SK-N-SH (cell line): Measurements from ENCODE around the gene CORO6. TPM values are rescaled to one million over a fixed set of nuclear protein-coding genes. Genes with fewer than 3 reads are reported as not detected.

Source experiments
- CTCF ChIA-PET: fragments of 300-600, 350-600 bp; formaldehyde crosslinking; extraction: SDS; loops from one replicate; lab custom pipeline; 2021; lab: Yijun Ruan, JAX
- POLR2A ChIA-PET: fragments of 350-600 bp; sonication (Branson Sonifier 250); formaldehyde crosslinking; extraction: SDS; loops from one replicate; lab custom pipeline; 2020; ENCODE audit warnings: antibody characterized with exemption, inconsistent platforms; lab: Yijun Ruan, JAX
- DNase-seq: peaks from one replicate; pipeline ENCODE4 v3.0.0; 2012
- H2AFZ ChIP-seq: fragments of 200-600 bp; sonication (generic); 2 replicates; pipeline ENCODE4 v1.8.1; 2016; ENCODE audit warnings: antibody characterized with exemption, mild to moderate bottlenecking, low read depth
- H3F3A ChIP-seq: fragments of 200-600 bp; sonication (generic); replicated peaks from 2 replicates; pipeline ENCODE3; 2016; ENCODE audit warnings: antibody characterized with exemption, mild to moderate bottlenecking; ENCODE audit not compliant: insufficient read depth
- H3K27ac ChIP-seq, 2 experiments: fragments of 200-500 bp in 1 of 2; fragments of 200-600 bp in 1 of 2; sonication (Bioruptor generic) in 1 of 2; sonication (generic), shearing (Covaris generic) in 1 of 2; 2 replicates each; pipeline versions ENCODE4 v1.5.1 to v1.6.1; 2014 to 2016; ENCODE audit warnings: low read depth in 2 of 2, inconsistent platforms in 1 of 2, low read length in 1 of 2, mild to moderate bottlenecking in 1 of 2, mixed read lengths in 1 of 2
- H3K27me3 ChIP-seq: fragments of 200-600 bp; sonication (generic), shearing (Covaris generic); 2 replicates; pipeline ENCODE4 v1.6.1; 2016; ENCODE audit warnings: mixed run types; ENCODE audit not compliant: insufficient read depth
- H3K36me3 ChIP-seq, 2 experiments: fragments of 200-500 bp in 1 of 2; fragments of 200-600 bp in 1 of 2; sonication (Bioruptor generic) in 1 of 2; sonication (generic) in 1 of 2; replicated peaks in 1 of 2; 2 replicates each; pipeline versions ENCODE3 to v1.5.1; 2014 to 2016; ENCODE audit warnings: low read length in 1 of 2, mild to moderate bottlenecking in 1 of 2; ENCODE audit not compliant: insufficient read depth in 2 of 2, control insufficient read depth in 1 of 2
- H3K4me1 ChIP-seq, 2 experiments: fragments of 200-500 bp in 1 of 2; fragments of 200-600 bp in 1 of 2; sonication (Bioruptor generic) in 1 of 2; sonication (generic), shearing (Covaris generic) in 1 of 2; 2 replicates each; pipeline versions ENCODE4 v1.5.1 to v1.6.1; 2014 to 2016; ENCODE audit warnings: low read depth in 1 of 2, low read length in 1 of 2, mixed run types in 1 of 2; ENCODE audit not compliant: insufficient read depth in 2 of 2, control insufficient read depth in 1 of 2
- H3K4me2 ChIP-seq: fragments of 200-600 bp; sonication (generic), shearing (Covaris generic); 2 replicates; pipeline ENCODE4 v1.6.1; 2017; ENCODE audit warnings: mixed run types
- H3K4me3 ChIP-seq, 2 experiments: fragments of 200-500 bp in 1 of 2; fragments of 200-600 bp in 1 of 2; sonication (Bioruptor generic) in 1 of 2; sonication (generic), shearing (Covaris generic) in 1 of 2; 2 replicates each; pipeline versions ENCODE4 v1.5.1 to v1.8.1; 2014 to 2016; ENCODE audit warnings: low read depth in 2 of 2, inconsistent platforms in 1 of 2, low read length in 1 of 2, mild to moderate bottlenecking in 1 of 2, mixed read lengths in 1 of 2, moderate library complexity in 1 of 2
- H3K79me2 ChIP-seq: fragments of 200-600 bp; sonication (generic); 2 replicates; pipeline ENCODE4 v1.8.1; 2017; ENCODE audit warnings: mild to moderate bottlenecking; ENCODE audit not compliant: insufficient read depth
- H3K9ac ChIP-seq: fragments of 200-600 bp; sonication (generic); 2 replicates; pipeline ENCODE4 v1.6.1; 2017; ENCODE audit warnings: mixed run types
- H3K9me2 ChIP-seq: fragments of 200-600 bp; sonication (generic); 2 replicates; pipeline ENCODE4 v1.6.1; 2017; ENCODE audit warnings: mixed run types
- H3K9me3 ChIP-seq: fragments of 200-600 bp; sonication (generic); 2 replicates; pipeline ENCODE4 v1.6.1; 2017; ENCODE audit warnings: mixed run types, mild to moderate bottlenecking, moderate library complexity
- H4K20me1 ChIP-seq: fragments of 200-600 bp; sonication (generic); 2 replicates; pipeline ENCODE4 v1.6.1; 2017; ENCODE audit warnings: mild to moderate bottlenecking, mixed run types; ENCODE audit not compliant: insufficient read depth
- ELF1 ChIP-seq: IDR thresholded peaks from 2 replicates; pipeline ENCODE4 v1.4.0; 2012
- EP300 ChIP-seq, 2 experiments: IDR thresholded peaks; 2 replicates each; pipeline versions ENCODE4 v1.4.0 to v1.6.1; 2012; ENCODE audit warnings: borderline replicate concordance in 1 of 2, low read depth in 1 of 2, low read length in 1 of 2
- EZH2phosphoT487 ChIP-seq: fragments of 200-600 bp; sonication (generic); IDR thresholded peaks from 2 replicates; pipeline ENCODE4 v1.6.1; 2017; ENCODE audit warnings: low read depth, mixed run types, mild to moderate bottlenecking, antibody characterized with exemption, moderate library complexity, borderline replicate concordance
- FOSL2 ChIP-seq: IDR thresholded peaks from 2 replicates; pipeline ENCODE4 v1.4.0; 2012; ENCODE audit warnings: low read depth, mild to moderate bottlenecking, moderate library complexity, borderline replicate concordance
- FOXM1 ChIP-seq: IDR thresholded peaks from 2 replicates; pipeline ENCODE4 v1.4.0; 2012; ENCODE audit warnings: low read depth, mild to moderate bottlenecking
- GABPA ChIP-seq: IDR thresholded peaks from 2 replicates; pipeline ENCODE4 v1.4.0; 2012; ENCODE audit warnings: low read depth, mild to moderate bottlenecking
- MXI1 ChIP-seq: IDR thresholded peaks from 2 replicates; pipeline ENCODE4 v1.6.1; 2012; ENCODE audit warnings: mild to moderate bottlenecking, low read depth, low read length, improper control_type of control experiment
- POLR2AphosphoS5 ChIP-seq: IDR thresholded peaks from 2 replicates; pipeline ENCODE4 v1.6.1; 2012; ENCODE audit warnings: low read depth, low read length
- RAD21 ChIP-seq: IDR thresholded peaks from 2 replicates; pipeline ENCODE4 v1.6.1; 2012; ENCODE audit warnings: mild to moderate bottlenecking, low read length
- RFX5 ChIP-seq: IDR thresholded peaks from 2 replicates; pipeline ENCODE4 v1.6.1; 2012; ENCODE audit warnings: mild to moderate bottlenecking, improper control_type of control experiment, low read length
- SMC3 ChIP-seq: IDR thresholded peaks from 2 replicates; pipeline ENCODE4 v1.6.1; 2012; ENCODE audit warnings: low read depth, low read length, improper control_type of control experiment
- TCF12 ChIP-seq: IDR thresholded peaks from 2 replicates; pipeline ENCODE4 v1.4.0; 2012
- TEAD4 ChIP-seq: IDR thresholded peaks from 2 replicates; pipeline ENCODE4 v1.4.0; 2012; ENCODE audit warnings: mild to moderate bottlenecking, borderline replicate concordance; ENCODE audit not compliant: insufficient read depth
- YY1 ChIP-seq: IDR thresholded peaks from 2 replicates; pipeline ENCODE4 v1.4.0; 2012; ENCODE audit warnings: low read depth, mild to moderate bottlenecking
- WGBS: methylation state at CpG from one replicate; pipeline ENCODE4 v1.1.6; 2017; ENCODE audit warnings: low lambda C conversion rate; 5-methylcytosine and 5-hydroxymethylcytosine counted together
- polyA plus RNA-seq, 3 experiments: library from polyadenylated mRNA; depleted of rRNA; stranded (reverse); fragments of >200 nt; gene quantifications; 2 replicates each; pipeline ENCODE4 v1.2.3, GENCODE V29; 2012
- TF ChIP-seq, protein P1 (sequence below): IDR thresholded peaks from 2 replicates; pipeline ENCODE4 v1.4.0; 2012; ENCODE audit warnings: low read depth, borderline replicate concordance
- TF ChIP-seq, protein P2 (sequence below): fragments of 200-600 bp; sonication (generic); IDR thresholded peaks from 2 replicates; pipeline ENCODE4 v1.6.1; 2017; ENCODE audit warnings: antibody characterized with exemption, mild to moderate bottlenecking, moderate library complexity

Gene CORO6
- polyA plus RNA-seq, 1 of the 3 experiments (the other 2 are of a cell fraction): 18.4 TPM

DNA sequence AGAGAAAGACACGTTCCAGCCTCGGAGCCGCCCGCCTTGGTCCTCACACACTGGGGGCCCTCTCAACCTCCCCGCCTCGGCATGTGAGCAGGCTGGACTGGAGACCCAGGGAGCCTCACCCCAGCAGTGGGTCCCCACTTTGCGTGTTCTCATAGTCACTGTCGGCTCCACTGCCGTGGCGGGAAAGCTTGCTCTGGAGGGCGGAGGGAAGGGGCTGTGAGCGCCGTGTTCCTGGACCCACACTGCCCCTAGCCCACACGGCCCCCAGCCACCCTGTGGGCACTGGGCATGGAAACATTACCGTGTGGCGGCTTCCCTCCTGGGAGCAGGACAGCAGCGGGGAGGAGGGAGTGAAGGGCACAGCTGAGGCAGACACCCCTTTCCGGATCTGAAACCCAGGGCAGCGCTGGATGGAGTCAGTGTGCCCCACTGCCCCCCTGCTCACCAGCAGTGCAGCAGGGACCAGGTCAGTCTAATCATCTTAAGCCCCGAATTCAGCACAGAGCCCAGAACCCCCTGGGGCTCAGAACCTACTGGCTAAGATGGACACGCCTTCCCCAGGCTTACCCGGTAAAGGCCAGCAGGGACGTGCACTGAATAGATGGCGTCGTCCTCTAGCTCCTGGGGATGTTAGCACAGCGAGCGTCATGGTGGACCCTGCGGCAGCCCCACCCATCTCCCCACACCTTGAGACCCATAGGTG is 47.0 kb downstream of the CORO6 start:
- Histone ChIP-seq H2AFZ (no peak overlapping the region), H3K9me2 (no peaks in the 10 kb centered on the region), H3K4me2 (no peak overlapping the region), H3K4me1 (peaks cover 0 to 16% of the 10 kb centered on the region in 2 experiments; a peak in 1 of 4 replicates), H3K27ac (no peak overlapping the region; a peak in 1 of 4 replicates), H3K79me2 (no peaks in the 10 kb centered on the region), H3K4me3 (no peak overlapping the region), H3K36me3 (peaks cover 9 to 69% of the 10 kb centered on the region in 2 experiments), H3K9ac (no peak overlapping the region), H3F3A (peaks cover 2% of the 10 kb centered on the region), H4K20me1 (peaks cover 9% of the 10 kb centered on the region), H3K9me3 (no peaks in the 10 kb centered on the region), H3K27me3 (no peaks in the 10 kb centered on the region)
- ChIA-PET POLR2A (interaction anchor here (0.9 kb wide), 1 partner anchor 16 kb away, joined by 3 read pairs; no protein-coding TSS in a partner anchor), CTCF (interaction anchor here (1.0 to 11.6 kb wide), 9 partner anchors 7 to 518 kb away, joined by 3 to 166 read pairs (median 14); partner anchors contain the start of genes ANKRD13B and GIT1)
- DNase-seq: no peak
- TF ChIP-seq POLR2AphosphoS5: no peak
- no peak for TF ChIP-seq ELF1
- no peak for TF ChIP-seq TCF12
- no peak for TF ChIP-seq SMC3
- TF ChIP-seq EP300 (IDR thresholded peaks at IDR 0.05; ENCODE audit: borderline replicate concordance in 1 of 2, low read depth in 1 of 2, low read length in 1 of 2): no peak
- no peak for TF ChIP-seq GABPA
- TF ChIP-seq EZH2phosphoT487: no peak
- TF ChIP-seq TEAD4: no peak
- TF ChIP-seq, protein P1, sequence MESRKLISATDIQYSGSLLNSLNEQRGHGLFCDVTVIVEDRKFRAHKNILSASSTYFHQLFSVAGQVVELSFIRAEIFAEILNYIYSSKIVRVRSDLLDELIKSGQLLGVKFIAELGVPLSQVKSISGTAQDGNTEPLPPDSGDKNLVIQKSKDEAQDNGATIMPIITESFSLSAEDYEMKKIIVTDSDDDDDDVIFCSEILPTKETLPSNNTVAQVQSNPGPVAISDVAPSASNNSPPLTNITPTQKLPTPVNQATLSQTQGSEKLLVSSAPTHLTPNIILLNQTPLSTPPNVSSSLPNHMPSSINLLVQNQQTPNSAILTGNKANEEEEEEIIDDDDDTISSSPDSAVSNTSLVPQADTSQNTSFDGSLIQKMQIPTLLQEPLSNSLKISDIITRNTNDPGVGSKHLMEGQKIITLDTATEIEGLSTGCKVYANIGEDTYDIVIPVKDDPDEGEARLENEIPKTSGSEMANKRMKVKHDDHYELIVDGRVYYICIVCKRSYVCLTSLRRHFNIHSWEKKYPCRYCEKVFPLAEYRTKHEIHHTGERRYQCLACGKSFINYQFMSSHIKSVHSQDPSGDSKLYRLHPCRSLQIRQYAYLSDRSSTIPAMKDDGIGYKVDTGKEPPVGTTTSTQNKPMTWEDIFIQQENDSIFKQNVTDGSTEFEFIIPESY: no peak
- TF ChIP-seq YY1: no peak
- TF ChIP-seq FOSL2: no peak
- WGBS: 98% methylated on average over 13 of the region's 28 CpGs

DNA sequence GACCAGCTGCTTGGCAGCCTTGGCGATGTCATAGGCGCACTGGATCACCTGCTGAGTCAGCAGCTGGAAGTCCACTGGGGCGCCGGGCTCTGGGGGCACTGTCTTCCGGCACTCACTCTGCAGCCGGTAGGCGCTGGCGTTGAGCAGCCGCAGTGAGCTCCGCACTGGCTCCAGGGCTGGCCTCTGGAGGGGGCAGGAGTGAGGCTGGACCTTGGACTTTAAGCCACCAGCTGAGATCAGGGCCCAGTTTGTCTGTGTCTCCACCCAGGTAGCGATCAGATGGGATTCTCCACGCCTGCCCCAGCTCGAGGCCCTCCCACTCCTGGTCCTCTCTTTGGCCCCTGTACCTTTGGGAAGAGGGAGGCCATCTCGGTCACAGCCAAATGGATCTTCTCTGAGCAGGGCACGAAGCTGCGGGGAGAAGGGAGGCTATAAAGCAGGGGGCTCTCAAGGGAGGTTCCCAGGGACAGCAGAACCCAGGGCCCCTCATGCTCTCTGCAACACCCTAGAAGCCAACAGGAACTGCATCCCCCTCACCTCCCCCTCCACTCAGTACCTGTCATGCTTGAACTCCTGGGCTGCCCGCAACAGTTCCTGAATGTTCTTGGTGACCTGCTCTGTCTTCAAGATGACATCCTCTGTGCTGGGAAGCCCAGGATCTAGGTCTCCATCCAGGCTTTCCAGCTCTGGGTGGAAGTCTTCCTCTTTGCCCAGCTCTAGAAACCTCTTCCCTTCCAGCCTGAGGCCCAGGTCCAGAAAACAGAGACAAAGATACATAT is 47.8 kb downstream of the CORO6 start:
- no peak overlapping the region for H3K4me3 ChIP-seq
- H3K36me3 ChIP-seq: peaks cover 9 to 66% of the 10 kb centered on the region in 2 experiments
- H3K79me2 ChIP-seq: no peaks in the 10 kb centered on the region
- no peak for DNase-seq
- H3K27ac ChIP-seq: no peak overlapping the region; a peak in 1 of 4 replicates
- WGBS: 94% methylated on average over 7 of the region's 17 CpGs
- no peak overlapping the region for H3K9ac ChIP-seq
- ChIA-PET CTCF (interaction anchor here (0.5 to 11.6 kb wide), 7 partner anchors 8 to 1431 kb away, joined by 3 to 166 read pairs (median 14); partner anchors contain the start of genes ANKRD13B, GIT1 and SSH2), POLR2A (interaction anchor here (0.9 kb wide), 1 partner anchor 17 kb away, joined by 3 read pairs; no protein-coding TSS in a partner anchor)
- H2AFZ ChIP-seq: no peak overlapping the region
- H3K9me3 ChIP-seq: no peaks in the 10 kb centered on the region
- no peaks in the 10 kb centered on the region for H3F3A ChIP-seq
- peaks cover 0 to 13% of the 10 kb centered on the region in 2 experiments; a peak in 1 of 4 replicates for H3K4me1 ChIP-seq
- no peak overlapping the region for H3K4me2 ChIP-seq
- H3K27me3 ChIP-seq: no peaks in the 10 kb centered on the region
- no peaks in the 10 kb centered on the region for H3K9me2 ChIP-seq
- peaks cover 7% of the 10 kb centered on the region for H4K20me1 ChIP-seq
- TF ChIP-seq FOXM1: no peak
- no peak for TF ChIP-seq SMC3
- TF ChIP-seq MXI1: no peak
- no peak for TF ChIP-seq RAD21
- TF ChIP-seq, protein P1: no peak
- TF ChIP-seq, protein P2, sequence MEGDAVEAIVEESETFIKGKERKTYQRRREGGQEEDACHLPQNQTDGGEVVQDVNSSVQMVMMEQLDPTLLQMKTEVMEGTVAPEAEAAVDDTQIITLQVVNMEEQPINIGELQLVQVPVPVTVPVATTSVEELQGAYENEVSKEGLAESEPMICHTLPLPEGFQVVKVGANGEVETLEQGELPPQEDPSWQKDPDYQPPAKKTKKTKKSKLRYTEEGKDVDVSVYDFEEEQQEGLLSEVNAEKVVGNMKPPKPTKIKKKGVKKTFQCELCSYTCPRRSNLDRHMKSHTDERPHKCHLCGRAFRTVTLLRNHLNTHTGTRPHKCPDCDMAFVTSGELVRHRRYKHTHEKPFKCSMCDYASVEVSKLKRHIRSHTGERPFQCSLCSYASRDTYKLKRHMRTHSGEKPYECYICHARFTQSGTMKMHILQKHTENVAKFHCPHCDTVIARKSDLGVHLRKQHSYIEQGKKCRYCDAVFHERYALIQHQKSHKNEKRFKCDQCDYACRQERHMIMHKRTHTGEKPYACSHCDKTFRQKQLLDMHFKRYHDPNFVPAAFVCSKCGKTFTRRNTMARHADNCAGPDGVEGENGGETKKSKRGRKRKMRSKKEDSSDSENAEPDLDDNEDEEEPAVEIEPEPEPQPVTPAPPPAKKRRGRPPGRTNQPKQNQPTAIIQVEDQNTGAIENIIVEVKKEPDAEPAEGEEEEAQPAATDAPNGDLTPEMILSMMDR: no peak
- no peak for TF ChIP-seq RFX5
